ENCODE data around the gene AKR1A1. TPM values are rescaled to one million over a fixed set of nuclear protein-coding genes. Genes with fewer than 3 reads are reported as not detected.
"Not testable (repeated sequence)": the region's sequence is repeated elsewhere in the genome, so short reads cannot be mapped to it uniquely, and the experiment has no call there.

The AKR1A1 gene
- total RNA-seq, 4 donors from 2014 or later: 15.6 to 40.1 (median 37.1) TPM

- ATAC-seq (peak; percentile 77 to 89), DNase-seq (peak in 1 of 2 donors; percentile 65)
- Histone ChIP-seq H3K4me1 (peaks cover 0 to 3% of the 10 kb centered on the region in 2 donors), H3K36me3 (peaks cover 11 to 88% of the 10 kb centered on the region in 2 donors), H3K27ac (peak overlapping the region in 1 of 4 donors; percentile 24), H3K4me3 (no peak overlapping the region), H3K27me3 (no peaks in the 10 kb centered on the region), H3K9me3 (no peaks in the 10 kb centered on the region)
- intact Hi-C loops (cut with DNase I; ENCODE audit: low total_unique reads): loop anchor here (1.0 kb wide), 1 partner anchor 58 kb away; no protein-coding TSS in a partner anchor
- TF ChIP-seq CTCF (IDR thresholded peaks at IDR 0.05 in 4 of 5, conservative IDR thresholded peaks at IDR 0.05 in 1 of 5) (peak; percentile 53 to 70 (median 63)), POLR2A (IDR thresholded peaks at IDR 0.05) (no peak)
- in situ Hi-C loops (cut with MboI; ENCODE audit: low sequenced_read_pairs in 4 of 4): loop anchor here in 2 of 4 donors (5.0 to 25.0 kb wide), 3 partner anchors 52 to 725 kb away; partner anchors contain the start of genes BEST4 (in 1 of the 2) and RPS8 (in 1 of the 2)
These were observed 38.0 kb upstream of the AKR1A1 start for GRCh38 chr1:45512641-45513054.

GRCh38 chr1:45513532-45514260, 36.9 kb upstream of the AKR1A1 start:
- Histone ChIP-seq H3K36me3 (peaks cover 11 to 90% of the 10 kb centered on the region in 2 donors), H3K27ac (peak overlapping the region in 1 of 4 donors; percentile 24)
- H3K9me3 ChIP-seq; ATAC-seq; H3K4me1 ChIP-seq; intact Hi-C loops (cut with DNase I; ENCODE audit: low total_unique reads); H3K4me3 ChIP-seq; H3K27me3 ChIP-seq; DNase-seq: not testable (repeated sequence)
- in situ Hi-C loops (cut with MboI; ENCODE audit: low sequenced_read_pairs in 4 of 4): loop anchor here in 2 of 4 donors (5.0 to 25.0 kb wide), 3 partner anchors 51 to 726 kb away; partner anchors contain the start of genes BEST4 (in 1 of the 2) and RPS8 (in 1 of the 2)

- H3K36me3 ChIP-seq: peaks cover 11 to 67% of the 10 kb centered on the region in 2 donors
- H3K4me1 ChIP-seq: peaks cover 13 to 15% of the 10 kb centered on the region in 2 donors
- TF ChIP-seq CTCF (IDR thresholded peaks at IDR 0.05 in 4 of 5, conservative IDR thresholded peaks at IDR 0.05 in 1 of 5) (no peak), POLR2A (IDR thresholded peaks at IDR 0.05) (no peak)
- DNase-seq (no peak), ATAC-seq (no peak)
- in situ Hi-C loops (cut with MboI; ENCODE audit: low sequenced_read_pairs in 4 of 4) (loop anchor here in 2 of 4 donors (10.0 to 25.0 kb wide), 2 partner anchors 49 to 729 kb away; partner anchors contain the start of genes BEST4 (in 1 of the 2) and RPS8 (in 1 of the 2)), intact Hi-C loops (cut with DNase I; ENCODE audit: low total_unique reads) (no loop called here)
- H3K4me3 ChIP-seq: no peak overlapping the region
- no peaks in the 10 kb centered on the region for H3K27me3 ChIP-seq
- H3K27ac ChIP-seq: no peak overlapping the region
- H3K9me3 ChIP-seq: no peaks in the 10 kb centered on the region
These were observed 34.6 kb upstream of the AKR1A1 start for GRCh38 chr1:45516036-45516435.

- TF ChIP-seq POLR2A (IDR thresholded peaks at IDR 0.05) (no peak), CTCF (IDR thresholded peaks at IDR 0.05 in 4 of 5, conservative IDR thresholded peaks at IDR 0.05 in 1 of 5) (no peak)
- no peak overlapping the region for H3K27ac ChIP-seq
- H3K27me3 ChIP-seq: no peaks in the 10 kb centered on the region
- no peak overlapping the region for H3K4me3 ChIP-seq
- intact Hi-C loops (cut with DNase I; ENCODE audit: low total_unique reads) (no loop called here), in situ Hi-C loops (cut with MboI; ENCODE audit: low sequenced_read_pairs in 4 of 4) (loop anchor here in 2 of 4 donors (10.0 to 25.0 kb wide), 2 partner anchors 48 to 729 kb away; partner anchors contain the start of genes BEST4 (in 1 of the 2) and RPS8 (in 1 of the 2))
- peaks cover 11 to 62% of the 10 kb centered on the region in 2 donors for H3K36me3 ChIP-seq
- H3K9me3 ChIP-seq: no peaks in the 10 kb centered on the region
- no peak for ATAC-seq
- peaks cover 13 to 15% of the 10 kb centered on the region in 2 donors for H3K4me1 ChIP-seq
- no peak for DNase-seq
These were observed 34.2 kb upstream of the AKR1A1 start for GRCh38 chr1:45516465-45516864.

- intact Hi-C loops (cut with DNase I; ENCODE audit: low total_unique reads); DNase-seq; H3K9me3 ChIP-seq; H3K4me3 ChIP-seq; ATAC-seq; H3K27me3 ChIP-seq: not testable (repeated sequence)
- in situ Hi-C loops (cut with MboI; ENCODE audit: low sequenced_read_pairs in 4 of 4): loop anchor here in 2 of 4 donors (10.0 to 25.0 kb wide), 2 partner anchors 46 to 731 kb away; partner anchors contain the start of genes BEST4 (in 1 of the 2) and RPS8 (in 1 of the 2)
- H3K36me3 ChIP-seq: peaks cover 11 to 43% of the 10 kb centered on the region in 2 donors
- H3K4me1 ChIP-seq: peaks cover 15 to 18% of the 10 kb centered on the region in 2 donors
- H3K27ac ChIP-seq: peak overlapping the region in 2 of 4 donors; percentile 13 to 92
These were observed 32.3 kb upstream of the AKR1A1 start for GRCh38 chr1:45518366-45518765.

All from gastrocnemius medialis (tissue), 4 donors.